Lower leg skin (tissue), 4 donors: ENCODE measurements around the gene IVD. TPM values are rescaled to one million over a fixed set of nuclear protein-coding genes. Genes with fewer than 3 reads are reported as not detected.

Experiments used
- DNase-seq, 2 donors: peaks; one replicate each; pipeline ENCODE4 v3.0.0-alpha.2; 2019; ENCODE audit warnings: low spot score in 2 of 2
- H3K4me3 ChIP-seq: fragments of 200-600 bp; sonication (generic); 2 replicates; pipeline ENCODE4 v1.5.1; 2017; ENCODE audit warnings: mild to moderate bottlenecking, low read depth; ENCODE audit not compliant: poor library complexity, severe bottlenecking
- POLR2A ChIP-seq, 2 donors: fragments of 450-650 bp; IDR thresholded peaks; one replicate each; pipeline ENCODE4 v1.6.1; 2016 to 2017; ENCODE audit warnings: antibody characterized with exemption in 2 of 2, mild to moderate bottlenecking in 1 of 2, moderate library complexity in 1 of 2
- WGBS, 2 donors: methylation state at CpG; one replicate each; pipeline ENCODE4 v1.1.5; 2018; 5-methylcytosine and 5-hydroxymethylcytosine counted together
- intact Hi-C: fragments of 100-400 bp; cut with DNase I; formaldehyde crosslinking; loops from one replicate; pipeline ENCODE4 v1.15.0; 2023; ENCODE audit warnings: low total_unique reads
- total RNA-seq, 4 donors: library from RNA; depleted of rRNA; stranded (reverse); fragments of >200 nt; gene quantifications; one replicate each; pipeline ENCODE4 v1.1.0, GENCODE V29; 2016
- TF ChIP-seq, protein P1 (sequence below), 3 donors: fragments of 450-650 bp; IDR thresholded peaks; one replicate each; pipeline ENCODE4 v1.5.1; 2016; ENCODE audit warnings: antibody characterized with exemption in 3 of 3, mild to moderate bottlenecking in 3 of 3, moderate library complexity in 2 of 3

IVD gene
- total RNA-seq, 4 donors from 2014 or later = 5.9 to 21.1 (median 12.6) TPM

DNA sequence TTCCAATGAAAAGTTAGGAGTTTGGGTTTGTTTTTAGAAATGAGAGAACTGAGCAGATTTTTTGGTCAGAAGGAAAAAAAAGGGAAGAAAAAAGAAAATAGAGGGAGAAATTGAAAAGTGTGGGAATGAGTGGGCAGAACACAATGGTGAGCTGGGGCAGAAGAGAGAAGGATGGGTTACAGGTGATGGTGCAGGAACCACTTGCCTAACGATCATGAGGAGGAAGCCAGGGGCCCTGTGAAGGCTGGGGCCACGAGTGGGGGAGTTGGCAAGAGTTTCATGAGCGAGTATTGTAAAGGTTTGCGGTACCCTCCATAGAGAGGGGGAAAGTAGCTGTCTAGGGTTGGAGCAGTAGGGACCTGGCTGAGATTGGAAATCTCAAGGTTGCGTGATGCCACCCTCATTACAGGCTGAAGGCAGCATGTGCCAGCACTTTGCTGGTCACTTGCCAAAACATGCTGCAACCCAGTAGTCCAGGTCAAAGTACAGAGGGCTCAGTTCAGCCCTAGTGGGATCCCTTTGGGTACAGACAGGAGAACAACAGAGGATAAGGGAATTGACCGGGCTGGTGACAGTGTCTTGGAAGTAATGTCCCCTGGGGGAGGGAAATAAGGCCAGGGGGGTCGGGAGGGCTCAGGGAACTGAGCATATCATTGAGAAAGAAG, 6.6 kb downstream of the IVD start:
- H3K4me3 ChIP-seq = no peak overlapping the region
- intact Hi-C loops = no loop called here
- TF ChIP-seq, protein P1, sequence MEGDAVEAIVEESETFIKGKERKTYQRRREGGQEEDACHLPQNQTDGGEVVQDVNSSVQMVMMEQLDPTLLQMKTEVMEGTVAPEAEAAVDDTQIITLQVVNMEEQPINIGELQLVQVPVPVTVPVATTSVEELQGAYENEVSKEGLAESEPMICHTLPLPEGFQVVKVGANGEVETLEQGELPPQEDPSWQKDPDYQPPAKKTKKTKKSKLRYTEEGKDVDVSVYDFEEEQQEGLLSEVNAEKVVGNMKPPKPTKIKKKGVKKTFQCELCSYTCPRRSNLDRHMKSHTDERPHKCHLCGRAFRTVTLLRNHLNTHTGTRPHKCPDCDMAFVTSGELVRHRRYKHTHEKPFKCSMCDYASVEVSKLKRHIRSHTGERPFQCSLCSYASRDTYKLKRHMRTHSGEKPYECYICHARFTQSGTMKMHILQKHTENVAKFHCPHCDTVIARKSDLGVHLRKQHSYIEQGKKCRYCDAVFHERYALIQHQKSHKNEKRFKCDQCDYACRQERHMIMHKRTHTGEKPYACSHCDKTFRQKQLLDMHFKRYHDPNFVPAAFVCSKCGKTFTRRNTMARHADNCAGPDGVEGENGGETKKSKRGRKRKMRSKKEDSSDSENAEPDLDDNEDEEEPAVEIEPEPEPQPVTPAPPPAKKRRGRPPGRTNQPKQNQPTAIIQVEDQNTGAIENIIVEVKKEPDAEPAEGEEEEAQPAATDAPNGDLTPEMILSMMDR (IDR thresholded peaks at IDR 0.05) = no peak
- no peak for TF ChIP-seq POLR2A (IDR thresholded peaks at IDR 0.05)
- WGBS, 2 donors = 86 to 90% methylated on average over 7 of the region's 7 CpGs
- DNase-seq = no peak

DNA sequence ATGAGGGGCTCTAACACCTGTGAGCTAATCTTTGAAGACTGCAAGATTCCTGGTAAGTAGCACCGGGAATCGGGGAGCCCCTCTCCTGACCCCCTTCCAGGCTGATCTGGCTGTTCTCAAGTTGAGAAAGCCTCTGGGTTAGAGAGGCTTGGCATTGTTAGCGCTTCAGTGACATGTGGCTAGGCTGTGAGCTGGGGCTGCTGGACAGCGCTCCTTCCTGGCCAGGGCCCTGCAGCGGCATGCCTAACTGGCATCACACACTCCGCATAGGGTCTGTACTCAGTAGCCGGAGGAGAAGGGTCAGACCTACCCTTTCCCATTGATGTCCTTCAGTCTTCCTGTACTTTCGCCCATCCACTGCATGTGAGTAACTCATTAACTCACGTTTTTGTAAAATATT, 7.4 kb downstream of the IVD start:
- WGBS, 2 donors = 92 to 93% methylated on average over 9 of the region's 9 CpGs
- TF ChIP-seq, protein P1 (IDR thresholded peaks at IDR 0.05) = no peak
- no peak for TF ChIP-seq POLR2A (IDR thresholded peaks at IDR 0.05)
- intact Hi-C loops = no loop called here
- H3K4me3 ChIP-seq = no peak overlapping the region
- no peak for DNase-seq

DNA sequence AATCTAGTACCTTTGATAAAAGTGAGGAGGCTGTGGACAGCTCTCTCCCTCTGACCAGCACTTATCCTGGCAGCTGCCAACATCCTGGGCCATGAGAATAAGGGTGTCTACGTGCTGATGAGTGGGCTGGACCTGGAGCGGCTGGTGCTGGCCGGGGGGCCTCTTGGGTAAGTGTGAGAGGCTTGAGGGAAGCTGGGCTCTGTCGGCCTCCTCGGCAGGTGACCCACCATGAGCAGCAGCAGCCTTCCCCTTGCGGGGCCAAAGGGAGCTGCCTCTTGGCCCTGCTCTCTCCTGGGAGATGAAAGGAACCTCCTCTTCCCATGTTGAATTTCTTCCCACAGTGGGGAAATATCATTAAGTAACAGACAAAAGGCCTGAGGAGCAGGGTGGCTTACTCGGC, 9.2 kb downstream of the IVD start:
- TF ChIP-seq, protein P1 (IDR thresholded peaks at IDR 0.05) = no peak
- TF ChIP-seq POLR2A (IDR thresholded peaks at IDR 0.05) = no peak
- no peak overlapping the region for H3K4me3 ChIP-seq
- no peak for DNase-seq
- intact Hi-C loops = no loop called here
- WGBS, 2 donors = 87 to 92% methylated on average over 7 of the region's 7 CpGs

DNA sequence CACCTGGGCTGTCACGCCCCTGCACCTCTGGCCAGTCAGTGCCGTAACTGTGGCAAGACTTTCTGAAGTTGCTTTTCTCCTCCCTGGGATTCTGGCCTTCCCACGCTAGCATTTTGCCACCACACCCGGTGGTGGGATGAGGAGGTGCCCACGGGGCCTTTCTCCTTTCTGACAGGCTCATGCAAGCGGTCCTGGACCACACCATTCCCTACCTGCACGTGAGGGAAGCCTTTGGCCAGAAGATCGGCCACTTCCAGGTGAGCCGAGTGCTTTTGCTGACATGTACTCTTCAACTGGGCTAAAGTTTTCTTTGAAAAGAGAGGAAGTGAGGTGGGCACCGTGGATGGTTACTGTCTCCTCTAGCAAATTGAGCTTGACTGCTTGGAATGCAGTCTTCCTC, 9.6 kb downstream of the IVD start:
- intact Hi-C loops = no loop called here
- H3K4me3 ChIP-seq = no peak overlapping the region
- DNase-seq = no peak
- WGBS, 2 donors = 76 to 87% methylated on average over 9 to 10 of the region's 10 CpGs
- no peak for TF ChIP-seq POLR2A (IDR thresholded peaks at IDR 0.05)
- TF ChIP-seq, protein P1 (IDR thresholded peaks at IDR 0.05) = no peak

DNA sequence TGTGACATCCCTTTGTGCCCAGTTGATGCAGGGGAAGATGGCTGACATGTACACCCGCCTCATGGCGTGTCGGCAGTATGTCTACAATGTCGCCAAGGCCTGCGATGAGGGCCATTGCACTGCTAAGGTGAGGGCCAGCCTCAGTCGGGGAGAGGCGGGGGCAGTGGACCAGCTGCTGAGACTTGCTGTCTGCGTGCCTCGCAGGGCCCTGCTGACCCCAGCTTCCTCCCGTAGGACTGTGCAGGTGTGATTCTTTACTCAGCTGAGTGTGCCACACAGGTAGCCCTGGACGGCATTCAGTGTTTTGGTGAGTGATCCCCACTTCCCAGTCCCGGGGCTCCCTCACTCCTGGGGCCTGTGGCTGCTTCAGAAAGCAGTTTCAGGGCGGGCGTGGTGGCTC, 10.5 kb downstream of the IVD start:
- intact Hi-C loops = no loop called here
- TF ChIP-seq, protein P1 (IDR thresholded peaks at IDR 0.05) = no peak
- no peak for TF ChIP-seq POLR2A (IDR thresholded peaks at IDR 0.05)
- DNase-seq = no peak
- whole genome bisulfite sequencing, 2 donors = 95 to 96% methylated on average over 14 of the region's 14 CpGs
- no peak overlapping the region for H3K4me3 ChIP-seq

DNA sequence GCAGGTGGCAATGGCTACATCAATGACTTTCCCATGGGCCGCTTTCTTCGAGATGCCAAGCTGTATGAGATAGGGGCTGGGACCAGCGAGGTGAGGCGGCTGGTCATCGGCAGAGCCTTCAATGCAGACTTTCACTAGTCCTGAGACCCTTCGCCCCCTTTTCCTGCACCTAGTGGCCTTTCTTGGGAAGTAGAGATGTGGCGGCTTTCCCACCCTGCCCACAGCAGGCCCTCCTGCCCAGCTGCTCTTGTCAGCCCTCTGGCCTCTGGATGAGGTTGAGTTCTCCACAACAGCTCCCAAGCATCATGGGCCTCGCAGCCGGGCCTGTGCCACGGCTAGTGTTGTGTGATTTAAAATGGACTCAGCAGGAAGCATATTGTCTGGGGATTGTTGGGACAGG, 12.5 kb downstream of the IVD start:
- DNase-seq = no peak
- H3K4me3 ChIP-seq = no peak overlapping the region
- WGBS, 2 donors = 85 to 94% methylated on average over 10 of the region's 10 CpGs
- intact Hi-C loops = no loop called here
- TF ChIP-seq POLR2A (IDR thresholded peaks at IDR 0.05) = no peak
- TF ChIP-seq, protein P1 (IDR thresholded peaks at IDR 0.05) = no peak
